Smooth muscle cell (in vitro differentiated cells): Measurements from ENCODE around the gene RFX5. TPM values are rescaled to one million over a fixed set of nuclear protein-coding genes. Genes with fewer than 3 reads are reported as not detected.
"Not testable (repeated sequence)": the region's sequence is repeated elsewhere in the genome, so short reads cannot be mapped to it uniquely, and the experiment has no call there.

Source experiments
- DNase-seq: peaks from one replicate; lab custom pipeline; 2025; ENCODE audit not compliant: unreplicated experiment; lab: John Stamatoyannopoulos, UW
- H2AFZ ChIP-seq: fragments of 200-600 bp; sonication (generic); 2 replicates; pipeline ENCODE4 v1.6.0; 2016; ENCODE audit warnings: antibody characterized with exemption, low read depth, mild to moderate bottlenecking
- H3F3A ChIP-seq: fragments of 200-600 bp; sonication (generic); 2 replicates; pipeline ENCODE4 v1.6.0; 2017; ENCODE audit warnings: antibody characterized with exemption, low read depth
- H3K27ac ChIP-seq: fragments of 200-600 bp; sonication (generic); 2 replicates; pipeline ENCODE4 v1.5.1; 2016; ENCODE audit warnings: low read depth, mild to moderate bottlenecking
- H3K27me3 ChIP-seq: fragments of 200-600 bp; sonication (generic); 2 replicates; pipeline ENCODE4 v1.6.1; 2016; ENCODE audit warnings: low read depth, mild to moderate bottlenecking
- H3K36me3 ChIP-seq: fragments of 200-600 bp; sonication (generic); 2 replicates; pipeline ENCODE4 v1.5.1; 2016; ENCODE audit warnings: low read depth
- H3K4me1 ChIP-seq: fragments of 200-600 bp; sonication (generic); 2 replicates; pipeline ENCODE4 v1.5.1; 2016; ENCODE audit warnings: low read depth
- H3K4me2 ChIP-seq: fragments of 200-600 bp; sonication (generic); 2 replicates; pipeline ENCODE4 v1.6.0; 2016; ENCODE audit warnings: mild to moderate bottlenecking
- H3K4me3 ChIP-seq: fragments of 200-600 bp; sonication (generic); 2 replicates; pipeline ENCODE4 v1.5.1; 2016; ENCODE audit warnings: mild to moderate bottlenecking
- H3K79me2 ChIP-seq: fragments of 200-600 bp; sonication (generic); 2 replicates; pipeline ENCODE4 v1.6.0; 2016; ENCODE audit warnings: low read depth, mild to moderate bottlenecking
- H3K9ac ChIP-seq: fragments of 200-600 bp; sonication (generic); 2 replicates; pipeline ENCODE4 v1.6.0; 2016; ENCODE audit warnings: low read depth
- H3K9me3 ChIP-seq: fragments of 200-600 bp; sonication (generic); replicated peaks from 2 replicates; pipeline ENCODE4 v1.5.1; 2016; ENCODE audit warnings: low read depth
- H4K20me1 ChIP-seq: fragments of 200-600 bp; sonication (generic); 2 replicates; pipeline ENCODE4 v1.6.0; 2016; ENCODE audit warnings: low read depth
- CTCF ChIP-seq: fragments of 200-600 bp; sonication (generic); IDR thresholded peaks from 2 replicates; pipeline ENCODE4 v1.5.1; 2017; ENCODE audit warnings: borderline replicate concordance, mild to moderate bottlenecking, antibody characterized with exemption; ENCODE audit not compliant: insufficient read depth, poor library complexity, severe bottlenecking
- WGBS: methylation state at CpG from one replicate; pipeline ENCODE4 v1.1.7; 2016; ENCODE audit warnings: low lambda C conversion rate; 5-methylcytosine and 5-hydroxymethylcytosine counted together
- polyA plus RNA-seq: library from polyadenylated mRNA; unstranded; fragments of >200 nt; fragmentation: Nextera tagmentation; extraction: Ambion mirVana; gene quantifications from 2 replicates; pipeline ENCODE4 v1.2.1, GENCODE V29; 2016
- total RNA-seq: library from RNA; depleted of rRNA; stranded (reverse); fragments of >200 nt; gene quantifications from 2 replicates; pipeline ENCODE4 v1.2.3, GENCODE V29; 2014

RFX5 gene
- total RNA-seq (22.7 and 53.0 TPM in 2 replicates), polyA plus RNA-seq (12.4 and 16.3 TPM in 2 replicates)

DNA sequence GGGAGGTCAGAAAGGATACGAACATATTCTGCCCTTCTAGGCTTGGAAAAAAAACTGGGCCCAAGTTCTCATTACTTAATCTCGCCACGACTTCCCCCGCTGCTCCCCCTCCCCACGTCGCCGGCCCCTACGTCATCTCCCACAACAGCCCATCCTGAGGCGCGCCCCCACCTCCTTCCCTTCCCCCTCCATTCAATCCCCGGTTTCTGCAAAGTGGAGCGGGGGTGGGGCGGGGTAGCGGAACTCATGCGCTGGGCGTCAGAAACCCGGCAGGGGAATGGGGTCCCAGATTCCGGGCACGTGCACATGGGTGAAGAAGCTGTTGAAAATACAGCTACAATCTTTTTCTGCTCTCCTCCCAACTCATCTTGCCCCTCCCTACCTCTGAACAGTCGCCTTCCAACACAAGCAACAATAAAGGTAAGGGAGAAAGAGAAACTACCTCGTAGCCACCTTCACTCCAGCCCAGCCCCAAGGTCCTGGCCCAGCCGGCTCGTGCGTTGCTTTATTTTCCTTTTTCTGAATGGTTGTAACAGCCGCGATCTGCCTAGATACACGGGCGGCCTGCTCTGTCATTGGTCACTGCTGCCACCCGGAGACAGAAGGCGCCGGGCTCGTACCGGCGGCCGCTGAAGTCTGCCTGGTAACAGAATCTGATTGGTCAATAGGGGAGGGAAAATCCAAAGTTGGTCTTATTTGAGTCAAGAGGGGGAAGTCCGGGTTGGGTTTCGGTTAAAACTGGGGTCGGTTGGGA, at the start of gene RFX5:
RFX5 (minus strand) TSS at position 484 of the 754 bp plus-strand sequence. CDS start 932 bp downstream, outside the sequence.
- Histone ChIP-seq H3K4me2 (peak within 1 kb of the TSS; percentile 89), H3K79me2 (no peaks in the 10 kb centered on the region)
- under 1% methylated on average over 30 of the region's 38 CpGs for WGBS

GRCh38 chr1:151396265-151396664, 49.2 kb upstream of the RFX5 start:
- not testable (repeated sequence) for H3K27me3 ChIP-seq, H3K27ac ChIP-seq, H3K4me2 ChIP-seq, H3K9me3 ChIP-seq, DNase-seq, H3K36me3 ChIP-seq, H3K4me1 ChIP-seq, H3K4me3 ChIP-seq, H3F3A ChIP-seq, H2AFZ ChIP-seq, H3K9ac ChIP-seq
- peaks cover 12% of the 10 kb centered on the region for H4K20me1 ChIP-seq
- H3K79me2 ChIP-seq: peaks cover 15% of the 10 kb centered on the region
- 92% methylated on average over 5 of the region's 5 CpGs for WGBS

More for the DNA sequence above, at the start of gene RFX5:
- TF ChIP-seq CTCF: no peak
- no peaks in the 10 kb centered on the region for H3K9me3 ChIP-seq
- H3K36me3 ChIP-seq: no peaks in the 10 kb centered on the region
- no peaks in the 10 kb centered on the region for H4K20me1 ChIP-seq
- peak; percentile 77 for DNase-seq
- H3K4me3 ChIP-seq: peak within 1 kb of the TSS; percentile 82
- peak within 1 kb of the TSS; percentile 94 for H2AFZ ChIP-seq
- peaks cover 2% of the 10 kb centered on the region for H3F3A ChIP-seq
- H3K27ac ChIP-seq: peak within 1 kb of the TSS; percentile 97
- H3K9ac ChIP-seq: peak within 1 kb of the TSS; percentile 96
- peaks cover 13% of the 10 kb centered on the region for H3K4me1 ChIP-seq
- no peaks in the 10 kb centered on the region for H3K27me3 ChIP-seq

DNA sequence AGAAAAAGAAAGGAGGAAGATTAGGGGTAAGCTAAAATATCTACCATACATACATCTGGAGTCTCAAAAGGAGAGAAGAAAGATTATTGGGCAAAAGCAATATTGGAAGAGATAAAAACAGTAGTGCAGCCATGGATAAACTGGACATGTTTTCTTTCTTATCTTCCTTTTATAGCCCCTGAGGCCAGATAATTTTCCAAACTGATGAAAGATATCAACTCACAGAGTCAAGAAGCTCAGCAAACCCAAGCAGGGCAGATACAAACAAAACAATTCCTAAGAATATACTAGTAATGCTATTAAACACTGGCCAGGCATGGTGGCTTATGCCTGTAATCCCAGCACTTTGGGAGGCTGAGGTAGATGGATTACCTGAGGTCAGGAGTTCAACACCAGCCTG, 46.5 kb upstream of the RFX5 start:
- TF ChIP-seq CTCF: no peak
- no peak for DNase-seq
- no peak overlapping the region for H3K9ac ChIP-seq
- no peaks in the 10 kb centered on the region for H3K36me3 ChIP-seq
- H3K79me2 ChIP-seq: no peaks in the 10 kb centered on the region
- no peaks in the 10 kb centered on the region for H3K4me1 ChIP-seq
- no peaks in the 10 kb centered on the region for H3K27me3 ChIP-seq
- H2AFZ ChIP-seq: no peak overlapping the region
- H3K4me3 ChIP-seq: no peak overlapping the region
- no peaks in the 10 kb centered on the region for H4K20me1 ChIP-seq
- no peak overlapping the region for H3K27ac ChIP-seq
- no peaks in the 10 kb centered on the region for H3K9me3 ChIP-seq
- H3K4me2 ChIP-seq: no peak overlapping the region
- no peaks in the 10 kb centered on the region for H3F3A ChIP-seq

GRCh38 chr1:151391079-151391563, 44.1 kb upstream of the RFX5 start:
- 88% methylated on average over 3 of the region's 3 CpGs for WGBS
- Histone ChIP-seq H3K4me2 (no peak overlapping the region), H2AFZ (no peak overlapping the region), H3K36me3 (no peaks in the 10 kb centered on the region), H3K27ac (no peak overlapping the region), H3K79me2 (no peaks in the 10 kb centered on the region), H3K9ac (no peak overlapping the region), H4K20me1 (no peaks in the 10 kb centered on the region), H3K4me3 (no peak overlapping the region), H3K9me3 (no peaks in the 10 kb centered on the region), H3K4me1 (no peaks in the 10 kb centered on the region), H3F3A (no peaks in the 10 kb centered on the region), H3K27me3 (no peaks in the 10 kb centered on the region)
- TF ChIP-seq CTCF: no peak
- no peak for DNase-seq

GRCh38 chr1:151390221-151391078, 43.4 kb upstream of the RFX5 start:
- not testable (repeated sequence) for H3K27ac ChIP-seq, H4K20me1 ChIP-seq, H3K4me2 ChIP-seq, H2AFZ ChIP-seq, H3K27me3 ChIP-seq, H3K9me3 ChIP-seq, H3K4me3 ChIP-seq, H3K4me1 ChIP-seq, H3K9ac ChIP-seq, H3F3A ChIP-seq, H3K36me3 ChIP-seq, DNase-seq, H3K79me2 ChIP-seq
- 94% methylated on average over 22 of the region's 22 CpGs for WGBS
